Suprapubic skin (tissue), 4 donors: Measurements from ENCODE around the gene PARP1. TPM values are rescaled to one million over a fixed set of nuclear protein-coding genes. Genes with fewer than 3 reads are reported as not detected.

Experiments
- DNase-seq, 2 donors: peaks; one replicate each; pipeline ENCODE4 v3.0.0-alpha.2; 2019; ENCODE audit warnings: low spot score in 2 of 2
- H3K27ac ChIP-seq: fragments of 200-600 bp; sonication (generic); one replicate; pipeline ENCODE4 v1.5.1; 2019
- H3K27me3 ChIP-seq: fragments of 200-600 bp; sonication (generic); one replicate; pipeline ENCODE4 v1.5.1; 2019
- H3K36me3 ChIP-seq: fragments of 200-600 bp; sonication (generic); one replicate; pipeline ENCODE4 v1.5.1; 2019
- H3K4me1 ChIP-seq: fragments of 200-600 bp; sonication (generic); one replicate; pipeline ENCODE4 v1.5.1; 2019
- H3K4me3 ChIP-seq: fragments of 200-600 bp; sonication (generic); one replicate; pipeline ENCODE4 v1.5.1; 2019; ENCODE audit warnings: mild to moderate bottlenecking
- H3K9me3 ChIP-seq: fragments of 200-600 bp; sonication (generic); one replicate; pipeline ENCODE4 v1.5.1; 2019
- CTCF ChIP-seq, 2 donors: fragments of 200-600 bp in 1 of 2; fragments of 450-650 bp in 1 of 2; sonication (generic) in 1 of 2; IDR thresholded peaks; one replicate each; pipeline ENCODE4 v1.5.1; 2016 to 2019; ENCODE audit warnings: antibody characterized with exemption in 2 of 2, mild to moderate bottlenecking in 1 of 2, moderate library complexity in 1 of 2
- EP300 ChIP-seq: sonication (generic); formaldehyde crosslinking; IDR thresholded peaks from one replicate; pipeline ENCODE4 v1.6.1; 2017; ENCODE audit warnings: antibody characterized with exemption
- POLR2A ChIP-seq, 2 donors: fragments of 450-650 bp; IDR thresholded peaks; one replicate each; pipeline ENCODE4 v1.6.1; 2017; ENCODE audit warnings: antibody characterized with exemption in 2 of 2, mild to moderate bottlenecking in 2 of 2, moderate library complexity in 2 of 2
- POLR2AphosphoS5 ChIP-seq, 3 donors: sonication (generic); formaldehyde crosslinking; IDR thresholded peaks; one replicate each; pipeline ENCODE4 v1.6.1; 2017; ENCODE audit warnings: antibody characterized with exemption in 3 of 3
- whole genome bisulfite sequencing: methylation state at CpG from one replicate; pipeline ENCODE4 v1.1.5; 2018; 5-methylcytosine and 5-hydroxymethylcytosine counted together
- total RNA-seq, 4 donors: library from RNA; depleted of rRNA; stranded (reverse); fragments of >200 nt; gene quantifications; one replicate each; pipeline ENCODE4 v1.1.0, GENCODE V29; 2016

PARP1 gene
- total RNA-seq, 4 donors from 2014 or later: 55.7 to 70.0 (median 60.6) TPM

GRCh38 chr1:226314055-226314454 is 93.8 kb downstream of the PARP1 start:
- H3K4me3 ChIP-seq: no peak overlapping the region
- no peak for DNase-seq
- H3K36me3 ChIP-seq: no peaks in the 10 kb centered on the region
- H3K9me3 ChIP-seq: no peaks in the 10 kb centered on the region
- no peaks in the 10 kb centered on the region for H3K27me3 ChIP-seq
- peaks cover 14% of the 10 kb centered on the region for H3K4me1 ChIP-seq
- no peak for TF ChIP-seq CTCF (IDR thresholded peaks at IDR 0.05)
- no peak for TF ChIP-seq POLR2A (IDR thresholded peaks at IDR 0.05)
- TF ChIP-seq EP300: no peak
- no peak for TF ChIP-seq POLR2AphosphoS5 (IDR thresholded peaks at IDR 0.05)
- no peak overlapping the region for H3K27ac ChIP-seq

GRCh38 chr1:226312065-226312464 is 95.8 kb downstream of the PARP1 start:
- H3K27ac ChIP-seq: no peak overlapping the region
- WGBS: 90% methylated on average over 2 of the region's 2 CpGs
- DNase-seq: no peak
- TF ChIP-seq CTCF (IDR thresholded peaks at IDR 0.05) (no peak), EP300 (no peak), POLR2A (IDR thresholded peaks at IDR 0.05) (no peak), POLR2AphosphoS5 (IDR thresholded peaks at IDR 0.05) (no peak)
- H3K4me3 ChIP-seq: no peak overlapping the region
- peaks cover 24% of the 10 kb centered on the region for H3K4me1 ChIP-seq
- no peaks in the 10 kb centered on the region for H3K27me3 ChIP-seq
- no peaks in the 10 kb centered on the region for H3K36me3 ChIP-seq
- H3K9me3 ChIP-seq: no peaks in the 10 kb centered on the region

DNA sequence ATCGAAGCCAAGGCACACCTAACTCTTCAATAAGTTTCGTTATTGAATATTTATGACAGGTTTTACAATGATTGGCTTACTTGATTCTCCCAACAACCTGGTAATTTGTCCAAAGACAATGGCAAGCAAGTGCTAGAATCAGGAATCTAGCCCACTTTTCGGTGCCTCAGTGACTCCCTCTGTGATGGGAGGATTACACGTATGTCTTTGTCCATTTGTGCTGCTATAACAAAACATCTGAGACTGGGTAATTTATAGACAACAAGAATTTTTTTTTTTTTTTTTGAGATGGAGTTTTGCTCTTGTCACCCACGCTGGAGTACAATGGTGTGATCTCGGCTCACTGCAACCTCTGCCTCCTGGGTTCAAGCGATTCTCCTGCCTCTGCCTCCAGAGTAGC is 96.5 kb downstream of the PARP1 start:
- Histone ChIP-seq H3K4me1 (peaks cover 24% of the 10 kb centered on the region), H3K36me3 (no peaks in the 10 kb centered on the region), H3K4me3 (no peak overlapping the region), H3K9me3 (no peaks in the 10 kb centered on the region), H3K27me3 (no peaks in the 10 kb centered on the region), H3K27ac (no peak overlapping the region)
- 97% methylated on average over 7 of the region's 7 CpGs for WGBS
- TF ChIP-seq CTCF (IDR thresholded peaks at IDR 0.05) (no peak), POLR2AphosphoS5 (IDR thresholded peaks at IDR 0.05) (no peak), POLR2A (IDR thresholded peaks at IDR 0.05) (no peak), EP300 (no peak)
- no peak for DNase-seq

Other genes with a start within 250 kb of the PARP1 start
- gene ACBD3, start 221.4 kb downstream of the PARP1 start, total RNA-seq: 10 to 100 TPM; 38.0 to 64.5 (median 42.4) TPM
- gene MIXL1, start 184.4 kb downstream of the PARP1 start, total RNA-seq: under 1 TPM in 1 of 4 donors, not detected in 3; 0.45 TPM
- 1 to 10 TPM; 3.6 to 5.9 (median 4.4) TPM for gene LIN9, start 98.9 kb downstream of the PARP1 start, total RNA-seq
- gene STUM, start 140.7 kb upstream of the PARP1 start, total RNA-seq: 1 to 10 TPM; 1.6 to 5.9 (median 2.0) TPM